HG03066 (cell line): ENCODE results near the gene PRSS35.
"Not testable (repeated sequence)": the region's sequence is repeated elsewhere in the genome, so short reads cannot be mapped to it uniquely, and the experiment has no call there.

Experiments used
- ATAC-seq: cut with Tn5 transposase; IDR thresholded peaks from one replicate; pipeline ENCODE4 v1.9.1; 2021; ENCODE audit warnings: low read depth; ENCODE audit not compliant: unreplicated experiment

PRSS35 gene

DNA sequence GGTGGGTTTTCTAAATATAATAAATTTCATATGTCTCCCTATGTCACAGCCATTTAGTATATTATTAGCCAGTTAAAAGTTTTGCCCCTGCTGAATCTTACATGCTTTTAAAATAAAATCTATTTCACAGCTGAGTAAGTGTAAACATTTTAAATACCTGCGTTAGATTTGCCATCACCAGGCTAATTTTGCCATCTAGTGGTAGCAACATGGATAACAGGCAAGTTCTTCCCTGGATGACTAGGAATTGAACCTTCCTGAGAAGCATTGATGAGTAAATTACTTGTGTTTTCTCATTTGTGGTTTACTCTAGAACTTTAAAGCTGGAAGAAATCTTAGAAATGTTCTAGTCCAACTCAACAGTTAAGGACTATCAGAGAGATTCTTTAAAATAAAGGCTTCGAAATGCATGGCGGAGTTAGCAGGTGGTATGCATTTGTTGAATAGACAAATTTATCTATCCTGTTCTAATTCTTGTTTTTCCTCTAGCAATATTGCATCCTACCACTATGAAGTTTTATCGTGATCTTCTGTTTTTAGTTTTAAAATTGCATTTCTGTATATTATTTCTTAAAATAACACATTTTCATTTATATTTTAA, 2.6 kb downstream of the PRSS35 start:
- no peak for ATAC-seq

- no peak for ATAC-seq
These were observed 5.2 kb downstream of the PRSS35 start for GRCh38 chr6:83517500-83517899.

DNA sequence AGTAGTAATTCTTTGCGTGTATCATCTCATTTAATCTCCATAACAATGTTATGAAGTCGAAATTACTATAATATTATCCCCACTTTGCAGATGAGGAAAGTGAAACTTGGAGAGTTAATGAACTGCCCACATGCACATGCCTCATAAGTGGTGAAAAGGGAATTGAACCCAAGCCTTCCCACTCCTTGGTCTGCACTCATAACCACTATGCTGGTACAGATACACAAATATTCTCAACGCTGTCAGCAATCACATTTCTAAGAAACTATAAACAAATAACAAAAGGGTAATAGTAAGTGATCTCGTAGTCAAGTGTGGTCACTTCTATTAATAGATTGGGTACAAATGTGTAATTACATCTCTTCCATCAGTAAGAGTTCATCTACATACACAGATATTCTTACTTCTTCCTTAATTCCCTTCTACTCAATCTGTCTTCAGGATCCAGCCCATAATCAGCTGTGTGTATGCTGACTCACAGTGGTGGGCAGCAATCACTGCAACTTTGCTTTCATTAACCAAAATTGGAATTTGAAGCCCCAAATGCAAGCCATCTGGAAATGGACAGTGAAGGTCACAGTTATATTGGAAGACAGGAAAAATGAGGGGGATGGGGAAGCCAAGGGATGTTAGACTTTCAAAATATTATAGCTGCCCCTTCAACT, 6.6 kb downstream of the PRSS35 start:
- no peak for ATAC-seq

DNA sequence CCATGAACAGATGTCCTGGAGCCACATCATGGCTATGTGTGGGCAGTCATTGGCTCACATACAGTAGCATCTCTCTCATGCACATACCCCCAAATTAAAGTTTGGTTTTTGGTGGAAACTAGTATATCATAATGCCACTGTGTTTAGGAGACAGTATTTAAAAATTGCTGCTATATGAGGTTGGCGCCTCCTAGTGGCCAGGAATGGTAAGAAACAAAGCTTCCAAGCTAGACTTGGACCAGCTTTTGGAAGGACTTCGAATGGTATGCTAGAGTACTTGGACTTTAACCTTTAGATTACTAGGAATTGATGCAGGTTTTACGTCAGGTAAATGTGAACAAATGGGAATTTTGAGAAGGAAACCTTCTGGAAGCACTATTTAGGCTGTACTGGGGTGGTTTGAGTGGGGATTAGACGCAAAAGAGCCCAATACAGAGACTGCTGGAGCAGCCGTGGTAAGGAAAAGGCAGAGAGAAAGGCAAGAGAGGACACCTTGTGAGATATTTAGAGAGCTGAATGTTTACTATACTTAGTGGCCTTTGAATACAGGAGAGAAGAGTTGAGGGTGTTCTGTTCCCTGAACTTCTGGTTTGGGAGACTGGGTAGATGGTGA, 23.8 kb downstream of the PRSS35 start:
- ATAC-seq: peak; percentile 90

DNA sequence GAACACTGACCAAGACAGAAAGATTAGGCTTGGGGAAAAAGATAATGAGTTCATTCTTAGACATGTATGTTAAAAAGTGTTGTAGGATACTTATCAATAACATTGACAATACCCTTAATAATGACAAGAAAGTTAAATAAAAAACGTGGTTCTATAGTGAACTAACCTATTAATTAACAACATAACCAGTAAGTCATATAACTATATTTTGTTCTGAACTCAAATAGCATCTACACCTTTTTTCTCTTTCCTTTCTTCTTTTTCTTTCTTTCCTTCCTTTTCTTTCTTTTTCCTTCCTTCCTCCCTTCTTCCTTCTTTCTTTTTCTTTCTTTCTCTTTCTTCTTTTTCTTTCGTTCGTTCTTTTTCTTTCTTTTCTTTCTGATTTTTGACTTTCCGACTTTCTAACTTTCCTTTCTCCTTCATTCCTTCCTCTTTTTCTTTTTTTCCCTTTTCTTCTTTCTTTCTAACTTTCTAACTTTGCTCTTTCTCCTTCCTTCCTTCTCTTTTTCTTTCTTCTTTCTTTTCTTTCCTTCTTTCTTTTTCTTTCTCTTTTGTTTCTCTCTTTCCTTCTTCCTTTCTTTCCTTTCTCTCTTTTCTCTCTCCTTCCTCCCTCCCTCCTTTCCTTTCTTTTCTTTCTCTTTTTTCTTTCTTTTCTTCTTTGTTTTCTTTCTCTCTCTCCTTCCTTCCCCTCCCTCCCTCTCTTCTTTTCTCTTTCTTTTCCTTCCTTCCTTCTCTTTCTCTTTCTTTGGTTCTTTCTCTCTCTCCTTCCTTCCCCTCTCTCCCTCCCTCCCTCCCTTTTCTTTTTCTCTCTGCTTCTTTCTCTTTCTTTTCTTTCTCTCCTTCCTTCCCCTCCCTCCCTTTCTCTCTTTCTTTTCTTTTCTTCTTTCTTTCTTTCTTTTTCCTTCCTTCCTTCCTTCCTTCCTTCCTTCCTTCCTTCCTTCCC, 24.6 kb downstream of the PRSS35 start:
- ATAC-seq: no peak

DNA sequence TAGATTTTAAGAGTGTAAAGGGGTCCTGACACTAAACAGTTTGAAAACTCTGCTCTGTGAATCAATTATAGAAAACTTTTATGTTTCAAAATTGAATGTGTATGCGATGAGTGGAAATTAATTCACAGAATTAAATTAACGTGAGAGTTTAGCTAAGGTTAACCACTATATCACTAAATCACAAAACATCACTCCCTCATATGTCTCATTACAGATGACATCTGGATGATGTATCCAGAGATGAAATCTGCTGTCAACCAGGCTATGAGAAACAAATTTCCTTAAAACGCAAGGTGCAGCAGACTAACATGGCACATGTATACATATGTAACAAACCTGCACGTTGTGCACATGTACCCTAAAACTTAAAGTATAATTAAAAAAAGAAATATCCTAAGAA, 27.3 kb downstream of the PRSS35 start:
- ATAC-seq: no peak

- ATAC-seq: no peak
These were observed 34.3 kb downstream of the PRSS35 start for GRCh38 chr6:83546636-83547035.

DNA sequence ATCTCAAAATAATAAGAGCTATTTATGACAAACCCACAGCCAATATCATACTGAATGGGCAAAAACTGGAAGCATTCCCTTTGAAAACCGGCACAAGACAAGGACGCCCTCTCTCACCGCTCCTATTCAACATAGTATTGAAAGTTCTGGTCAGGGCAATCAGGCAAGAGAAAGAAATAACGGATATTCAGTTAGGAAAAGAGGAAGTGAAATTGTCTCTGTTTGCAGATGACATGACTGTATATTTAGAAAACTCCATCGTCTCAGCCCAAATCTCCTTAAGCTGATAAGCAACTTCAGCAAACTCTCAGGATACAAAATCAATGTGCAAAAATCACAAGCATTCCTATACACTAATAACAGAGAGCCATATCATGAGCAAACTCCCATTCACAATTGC, 38.1 kb downstream of the PRSS35 start:
- ATAC-seq: not testable (repeated sequence)

GRCh38 chr6:83551748-83552147, 39.4 kb downstream of the PRSS35 start:
- not testable (repeated sequence) for ATAC-seq

- ATAC-seq: no peak
These were observed 44.5 kb downstream of the PRSS35 start for GRCh38 chr6:83556871-83557270.

DNA sequence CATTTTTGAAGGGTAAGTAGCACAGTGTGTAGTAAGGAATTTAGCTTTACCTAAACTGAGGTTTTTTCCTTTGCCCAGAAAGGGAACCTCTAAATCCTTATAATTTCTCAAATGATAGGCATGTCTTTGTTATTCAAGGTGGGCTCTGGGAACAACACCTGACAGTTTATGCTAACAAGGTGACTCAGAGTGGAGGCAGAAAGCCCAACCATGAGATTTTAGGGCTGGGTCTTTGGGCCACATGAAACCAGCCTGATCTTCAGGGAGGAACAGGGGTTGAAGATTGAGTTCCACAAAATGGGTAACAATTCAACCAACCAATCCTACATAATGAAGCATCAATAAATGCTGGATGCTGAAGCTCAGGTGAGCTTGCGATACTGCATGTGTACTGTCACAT, 46.6 kb downstream of the PRSS35 start:
- no peak for ATAC-seq

DNA sequence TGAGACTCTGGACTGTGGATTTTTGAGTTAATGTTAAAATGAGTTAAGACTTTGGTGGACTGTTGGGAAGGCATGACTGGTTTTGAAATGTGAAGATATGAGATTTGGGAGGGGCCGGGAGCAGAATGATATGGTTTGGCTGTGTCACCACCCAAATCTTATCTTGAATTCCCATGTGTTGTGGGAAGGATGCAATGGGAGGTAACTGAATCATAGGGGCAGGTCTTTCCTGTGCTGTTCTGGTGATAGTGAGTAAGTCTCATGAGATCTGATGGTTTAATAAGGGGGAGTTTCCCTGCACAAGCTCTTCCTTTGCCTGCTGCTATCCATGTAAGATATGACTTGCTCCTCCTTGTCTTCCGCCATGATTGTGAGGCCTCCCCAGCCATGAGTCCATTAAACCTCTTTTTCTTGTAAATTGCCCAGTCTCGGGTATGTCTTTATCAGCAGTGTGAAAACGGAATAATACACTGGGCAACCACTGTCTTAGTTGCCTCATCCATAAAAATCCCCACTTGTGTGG, 59.4 kb downstream of the PRSS35 start:
- ATAC-seq: not testable (repeated sequence)

- no peak for ATAC-seq
These were observed 62.4 kb downstream of the PRSS35 start for GRCh38 chr6:83574783-83575182.
